GM12878 (cell line): ENCODE measurements around the gene SLC30A4.

ENCODE experiments used
- BCLAF1 ChIP-seq: fragments of 450-650 bp; IDR thresholded peaks from 2 replicates; pipeline ENCODE4 v1.6.1; 2017; ENCODE audit warnings: antibody characterized with exemption, mild to moderate bottlenecking, moderate library complexity
- CTCF ChIP-seq, 3 experiments: IDR thresholded peaks in 2 of 3; conservative IDR thresholded peaks in 1 of 3; 2 replicates each; pipeline ENCODE4 v1.5.1; 2011; ENCODE audit warnings: low read depth in 3 of 3, low read length in 3 of 3, mild to moderate bottlenecking in 3 of 3, control low read depth in 2 of 3, moderate library complexity in 2 of 3, inconsistent platforms in 1 of 3, mixed read lengths in 1 of 3; ENCODE audit not compliant: control insufficient read depth in 2 of 3, insufficient read depth in 1 of 3; ENCODE audit errors: extremely low read depth in 1 of 3
- EZH2 ChIP-seq: IDR thresholded peaks from 2 replicates; pipeline ENCODE4 v1.6.1; 2012; ENCODE audit warnings: low read depth, mild to moderate bottlenecking, control low read depth, inconsistent platforms, low read length, borderline replicate concordance; ENCODE audit not compliant: control insufficient read depth
- HDAC6 ChIP-seq: fragments of 200-600 bp; sonication (generic); IDR thresholded peaks from one replicate; pipeline ENCODE4 v1.8.0; 2017; ENCODE audit warnings: antibody characterized with exemption; ENCODE audit not compliant: unreplicated experiment
- NBN ChIP-seq: fragments of 450-650 bp; IDR thresholded peaks from 2 replicates; pipeline ENCODE4 v1.6.1; 2016
- NKRF ChIP-seq: fragments of 450-650 bp; conservative IDR thresholded peaks from 2 replicates; pipeline ENCODE4 v1.6.1; 2017; ENCODE audit warnings: mild to moderate bottlenecking, moderate library complexity
- RUNX3 ChIP-seq: IDR thresholded peaks from 2 replicates; pipeline ENCODE4 v1.6.1; 2012; ENCODE audit warnings: low read length, inconsistent platforms
- TCF12 ChIP-seq: IDR thresholded peaks from 2 replicates; pipeline ENCODE4 v1.6.1; 2011; ENCODE audit warnings: low read depth, mild to moderate bottlenecking, low read length
- USF2 ChIP-seq: IDR thresholded peaks from 2 replicates; pipeline ENCODE4 v1.6.1; 2011; ENCODE audit warnings: low read depth, low read length, improper control_type of control experiment, borderline replicate concordance

- TF ChIP-seq NKRF, result no peak
- TF ChIP-seq CTCF (IDR thresholded peaks at IDR 0.05 in 2 of 3, conservative IDR thresholded peaks at IDR 0.05 in 1 of 3; ENCODE audit: control insufficient read depth in 2 of 3, extremely low read depth in 1 of 3, insufficient read depth in 1 of 3, low read depth in 3 of 3, low read length in 3 of 3), result no peak
- TF ChIP-seq RUNX3, result no peak
- TF ChIP-seq EZH2, result no peak
- TF ChIP-seq TCF12, result no peak
- TF ChIP-seq USF2, result no peak
- no peak for TF ChIP-seq BCLAF1
- no peak for TF ChIP-seq NBN
- TF ChIP-seq HDAC6, result no peak
These were observed 51.4 kb downstream of the SLC30A4 start for GRCh38 chr15:45471151-45471550.
